Activated CD4-positive, alpha-beta T cell treated with anti-CD3 and anti-CD28 coated beads for 1 hour (primary cell): ENCODE results near the gene RMI1.
"Not testable (repeated sequence)": the region's sequence is repeated elsewhere in the genome, so short reads cannot be mapped to it uniquely, and the experiment has no call there.

Experiments used
- DNase-seq: peaks from one replicate; pipeline ENCODE4 v3.0.0-alpha.2; 2020

Gene RMI1

DNA sequence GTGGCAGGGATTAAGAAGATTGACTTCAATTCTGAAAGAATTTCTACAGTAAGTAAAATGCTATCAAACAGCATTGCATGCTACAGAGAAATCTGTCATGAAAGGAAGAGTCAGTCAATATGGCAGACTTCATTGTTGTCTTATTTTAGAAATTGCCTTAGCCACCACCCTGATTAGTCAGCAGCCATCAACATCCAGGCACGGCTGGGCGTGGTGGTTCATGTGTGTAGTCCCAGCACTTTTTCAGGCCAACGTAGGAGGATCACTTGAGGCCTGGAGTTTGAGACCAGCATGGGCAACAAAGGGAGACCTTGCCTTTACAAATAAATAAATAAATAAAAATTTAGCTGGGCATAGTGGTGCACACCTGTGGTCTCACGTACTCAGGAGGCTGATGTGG is 46.6 kb downstream of the RMI1 start:
- DNase-seq = no peak

DNA sequence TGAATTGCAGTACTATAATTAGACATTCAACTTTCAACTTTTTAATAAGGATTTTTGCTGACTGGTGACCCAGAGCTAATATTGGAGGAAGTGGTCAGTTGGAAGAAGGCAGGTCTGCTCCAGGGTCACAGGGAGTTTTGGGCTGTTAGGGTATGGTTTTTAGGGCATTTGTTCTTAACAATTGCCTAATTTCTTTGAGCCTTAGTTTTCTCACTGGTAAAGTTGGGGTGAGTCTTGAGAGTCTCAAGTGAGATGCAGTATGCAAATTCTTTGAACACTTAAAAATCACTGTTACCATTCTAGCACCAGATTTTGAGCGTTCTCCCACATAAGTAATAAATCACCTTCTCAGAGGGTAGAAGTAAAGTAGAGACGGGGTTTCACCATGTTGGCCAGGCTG is 50.9 kb downstream of the RMI1 start:
- DNase-seq = no peak

- DNase-seq = not testable (repeated sequence)
These were observed 61.3 kb downstream of the RMI1 start for GRCh38 chr9:84041857-84042256.

DNA sequence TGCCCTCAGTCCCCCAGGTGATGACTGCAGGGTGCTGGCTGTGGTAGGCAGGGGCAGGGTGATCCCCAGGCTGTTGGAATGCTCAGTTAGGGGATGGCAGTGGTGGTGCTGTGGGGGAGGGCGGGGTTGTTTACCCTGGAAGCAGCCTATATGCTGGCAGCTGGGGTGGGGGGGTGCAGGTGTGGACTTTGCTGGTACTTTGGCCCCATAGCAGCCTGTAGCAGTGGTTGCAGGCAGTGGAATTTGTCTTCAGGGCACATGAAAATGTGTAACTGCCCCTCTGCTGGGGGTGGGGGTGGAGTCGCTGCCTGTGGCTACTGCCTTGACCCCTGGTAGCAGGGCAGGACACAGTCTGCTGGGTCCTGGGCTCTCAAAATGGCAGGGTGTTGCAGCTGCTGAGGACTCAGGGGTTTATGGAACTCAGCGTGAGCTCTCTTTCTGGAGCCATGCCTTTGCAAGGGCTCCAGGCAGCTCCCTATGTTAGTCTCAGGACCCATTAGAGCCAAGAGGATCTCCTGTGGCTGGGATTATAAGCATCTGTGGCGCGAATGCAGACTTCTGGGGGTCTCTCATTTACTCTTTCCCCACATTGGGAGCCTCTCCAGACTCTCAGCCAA is 65.0 kb downstream of the RMI1 start:
- DNase-seq = no peak
